ENCODE measurements around the gene CCHCR1.
"Not testable (repeated sequence)": the region's sequence is repeated elsewhere in the genome, so short reads cannot be mapped to it uniquely, and the experiment has no call there.

- TF ChIP-seq POLR2A (IDR thresholded peaks at IDR 0.05; ENCODE audit: low read depth, low read length); TAF1 (IDR thresholded peaks at IDR 0.05; ENCODE audit: borderline replicate concordance, low read depth, low read length); POLR2AphosphoS5 (IDR thresholded peaks at IDR 0.05; ENCODE audit: low read depth, low read length): not testable (repeated sequence)
Measured at GRCh38 chr6:31196251-31197022, 38.8 kb upstream of the CCHCR1 start.
